Heart left ventricle (tissue), 13 donors: ENCODE data around the gene PTRH1.

Source experiments
- CTCF ChIP-seq, 12 donors: fragments of 200-600 bp; sonication (generic) in 4 of 12; IDR thresholded peaks; one replicate each; pipeline versions ENCODE4 v1.5.0 to v1.8.0; 2018 to 2022; ENCODE audit warnings: antibody characterized with exemption in 12 of 12, mild to moderate bottlenecking in 5 of 12
- POLR2A ChIP-seq, 2 donors: fragments of 450-650 bp; IDR thresholded peaks; one replicate each; pipeline ENCODE4 v1.6.1; 2017; ENCODE audit warnings: antibody characterized with exemption in 2 of 2, mild to moderate bottlenecking in 2 of 2, moderate library complexity in 2 of 2
- donor health status: ischemic (EF 13 %, LVEDD 7.1; RV severe dilation, severe dysfunction).
- donor health status: DM: no; HTN: yes; CAD: no.
- donor health status: DM: no; HTN: no; CAD: no.
- donor health status: ischemic (EF 25% LVEDD 6.9; RV normal size, moderate dysfunction).
- donor health status: ischemic (EF 25% LVEDD 5.7; RV mildly dilated, moderate dysfunction).
- donor health status: ischemic (EF 35%, LVEDD 5.7; RV mildly dilated, moderate dysfunction).
- donor health status: nonischemic (EF 11% LVEDD 7.7; RV severe dilation, severe dysfunction).
- donor health status: DM: yes; HTN: yes; CAD: no.
- donor health status: PGD.
- donor health status: ischemic (EF 29% LVEDD 5.4; RV normal size, mild dysfunction).
- donor health status: nonischemic (EF 23%, LVEDD 6.1; RV moderate dilation, normal function).

GRCh38 chr9:127756233-127756632 lies 40.8 kb upstream of the PTRH1 start:
- TF ChIP-seq CTCF (IDR thresholded peaks at IDR 0.05) = no peak
- TF ChIP-seq POLR2A (IDR thresholded peaks at IDR 0.05) = no peak
